ENCODE measurements around the gene TRIM7. TPM values are rescaled to one million over a fixed set of nuclear protein-coding genes. Genes with fewer than 3 reads are reported as not detected.
"Not testable (repeated sequence)": the region's sequence is repeated elsewhere in the genome, so short reads cannot be mapped to it uniquely, and the experiment has no call there.

Gene TRIM7
- total RNA-seq, 1 donor from 2014 or later: 3.0 TPM

DNA sequence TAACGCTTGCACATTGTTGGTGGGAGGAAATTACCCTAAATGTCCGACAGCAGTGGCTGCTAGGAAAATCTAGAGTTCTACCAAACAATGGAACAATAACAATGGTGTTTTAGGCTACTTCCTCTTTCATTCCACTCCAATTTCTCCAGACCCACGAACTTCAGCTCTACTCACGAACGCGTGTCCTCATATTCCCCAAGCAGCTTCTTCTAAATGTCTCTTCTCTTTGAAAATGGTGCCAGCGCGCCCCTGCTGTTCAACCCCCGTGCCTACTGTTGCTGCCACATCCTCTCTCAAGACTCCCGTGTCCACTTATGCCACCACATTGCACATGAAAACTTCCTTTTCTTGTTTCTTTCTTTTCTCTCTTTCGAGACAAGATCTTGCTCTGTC, 32.0 kb downstream of the TRIM7 start:
- DNase-seq (ENCODE audit: low spot score): no peak

DNA sequence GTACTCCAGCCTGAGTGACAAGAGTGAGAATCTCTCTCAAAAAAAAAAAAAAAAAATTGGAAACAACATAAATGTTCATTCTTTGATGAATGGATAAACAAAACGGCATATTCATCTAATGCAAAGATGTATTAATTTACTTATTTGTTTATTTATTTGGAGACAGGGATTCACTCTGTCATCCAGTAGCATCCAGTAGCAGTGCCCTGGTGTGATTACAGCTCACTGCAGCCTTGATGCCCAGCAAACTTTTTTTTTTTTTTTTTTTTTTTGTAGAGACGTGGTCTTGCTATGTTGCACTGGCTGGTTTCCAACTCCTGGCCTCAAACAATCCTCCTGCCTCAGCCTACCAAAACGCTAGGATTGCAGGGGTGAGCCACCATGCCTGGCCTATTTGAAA, 33.2 kb downstream of the TRIM7 start:
- DNase-seq (ENCODE audit: low spot score): no peak

DNA sequence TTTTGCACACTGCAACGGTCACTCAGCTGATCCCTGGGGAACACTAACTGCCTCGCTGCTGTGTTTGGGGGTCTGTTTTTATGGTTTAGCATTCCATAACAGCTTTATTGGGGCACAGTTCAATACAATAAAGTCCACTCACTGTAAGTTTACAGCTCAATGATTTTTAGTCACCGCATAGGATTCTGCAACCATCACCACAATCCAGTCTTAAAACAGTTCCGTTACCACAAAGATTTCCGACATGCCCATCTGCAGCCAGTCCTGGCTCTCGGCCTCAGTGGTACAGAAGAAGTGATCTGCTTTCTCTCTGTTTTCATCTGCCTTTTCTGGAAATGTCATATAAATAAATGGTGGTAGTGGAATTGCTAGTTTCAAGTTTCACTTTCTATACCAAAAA, 34.0 kb downstream of the TRIM7 start:
- DNase-seq (ENCODE audit: low spot score): no peak

DNA sequence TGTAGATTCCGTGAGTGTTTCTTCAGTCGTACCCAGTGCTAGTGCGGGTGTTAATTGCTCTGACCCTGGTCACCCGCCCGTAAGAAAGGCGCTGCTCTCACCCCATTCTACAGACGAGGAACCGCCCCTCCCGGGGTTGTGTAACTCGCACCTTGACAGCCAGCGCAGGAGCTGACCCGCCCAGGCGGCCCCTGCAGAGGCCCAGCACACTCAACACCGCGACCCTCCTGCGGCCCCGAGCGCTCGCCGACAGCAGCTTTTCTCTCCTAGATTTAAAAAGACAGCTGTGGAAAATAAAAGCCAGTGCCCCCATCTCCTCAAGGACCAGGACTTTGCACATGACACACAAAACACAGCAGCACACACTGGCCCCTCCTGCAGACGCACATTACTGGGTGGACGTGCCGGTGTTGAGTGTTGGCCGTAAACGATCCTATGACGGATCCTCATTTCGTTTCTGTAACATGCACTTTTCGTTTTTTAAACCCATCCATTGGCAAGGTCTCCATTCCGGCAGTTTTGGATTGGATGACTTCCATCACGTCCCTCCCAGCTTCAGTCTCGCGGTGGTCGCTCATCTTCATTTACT, 34.7 kb downstream of the TRIM7 start:
- DNase-seq (ENCODE audit: low spot score): no peak

DNA sequence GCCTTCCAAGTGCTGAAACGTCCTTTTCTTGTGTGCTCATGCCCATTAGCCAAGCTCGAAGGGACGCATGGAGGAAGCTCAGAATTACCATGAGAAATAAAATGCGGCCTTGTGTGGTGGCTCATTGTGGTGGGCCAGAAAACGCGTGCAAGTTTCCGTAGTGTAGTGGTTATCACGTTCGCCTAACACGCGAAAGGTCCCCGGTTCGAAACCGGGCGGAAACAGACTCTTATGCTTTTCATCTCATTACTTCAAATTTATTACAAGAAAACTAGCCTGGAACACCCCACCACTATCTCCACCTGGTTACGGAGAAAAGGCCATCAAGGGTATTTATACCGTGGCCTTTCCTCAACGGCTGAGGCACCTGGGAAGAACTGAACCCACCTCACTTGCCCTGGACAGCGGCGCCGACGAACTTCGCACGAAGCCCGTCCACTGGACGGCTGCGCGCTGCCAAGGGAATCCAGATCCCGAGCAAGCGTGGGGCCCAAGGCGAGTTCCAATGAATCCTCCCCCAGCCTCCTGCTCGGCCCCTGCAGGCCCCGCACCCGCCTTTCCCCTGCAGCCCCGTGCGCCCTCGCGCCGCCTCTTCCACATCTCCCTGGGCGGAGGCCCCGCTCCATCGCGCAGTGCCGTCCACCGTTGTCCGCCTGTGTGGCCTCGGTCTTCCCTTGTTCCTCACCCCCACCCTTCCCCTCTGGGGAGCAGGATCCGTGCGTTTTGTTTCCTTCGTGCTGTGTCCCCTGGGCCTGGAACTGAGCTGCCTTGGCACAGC, 35.3 kb downstream of the TRIM7 start:
- DNase-seq (ENCODE audit: low spot score): not testable (repeated sequence)

DNA sequence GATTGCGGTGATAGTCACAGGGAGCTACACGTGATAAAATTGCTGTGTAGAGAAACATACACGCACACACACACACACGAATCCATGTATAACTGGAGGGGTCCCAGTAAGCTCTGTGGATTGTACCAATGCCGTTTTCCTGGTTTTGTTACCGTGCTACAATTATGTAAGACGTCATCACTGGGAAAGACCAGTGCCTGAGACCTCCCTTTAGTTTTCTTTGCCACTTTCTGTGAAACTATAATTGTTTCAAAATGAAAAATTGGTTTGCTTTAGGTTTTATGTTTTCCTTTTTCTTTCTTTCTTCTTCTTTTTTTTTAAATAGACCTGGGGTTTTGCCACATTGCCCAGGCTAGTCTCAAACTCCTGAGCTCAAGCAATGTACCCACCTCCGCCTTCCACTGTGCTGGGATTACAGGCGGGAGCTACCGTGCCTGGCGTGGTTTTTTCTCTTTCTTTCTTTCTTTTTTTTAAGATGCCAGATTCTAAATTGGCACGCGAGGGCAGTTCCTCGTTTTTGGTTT, 36.3 kb downstream of the TRIM7 start:
- DNase-seq (ENCODE audit: low spot score): no peak

DNA sequence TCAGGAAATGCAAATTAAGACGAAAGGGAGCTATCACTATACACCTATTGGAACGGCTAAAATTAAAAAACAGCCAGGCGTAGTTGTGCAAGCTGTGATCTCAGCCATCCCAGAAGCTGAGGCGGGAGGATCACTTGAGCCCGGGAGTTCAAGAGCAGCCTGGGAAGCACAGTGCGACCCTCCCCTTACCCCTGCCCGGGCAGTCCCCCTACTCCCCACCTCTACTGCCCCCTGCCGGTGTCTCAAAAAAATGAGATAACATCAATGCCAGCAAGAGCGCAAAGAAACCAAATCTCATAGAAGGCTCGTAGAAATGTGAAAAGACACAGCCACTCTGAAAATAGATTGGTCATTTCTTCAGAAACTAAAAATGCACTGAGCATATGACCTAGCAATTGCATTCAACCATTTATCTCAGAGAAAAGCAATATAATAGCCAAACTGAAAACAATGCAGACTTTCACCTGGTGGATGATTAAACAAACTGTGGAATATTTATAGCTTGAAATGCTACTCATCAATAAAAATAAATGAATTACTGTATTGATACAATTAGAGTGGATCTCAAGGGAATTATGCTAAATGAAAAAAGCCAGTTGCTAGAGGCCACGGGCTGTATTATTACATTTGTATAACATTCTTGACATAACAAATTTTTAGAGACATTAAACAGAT, 37.0 kb downstream of the TRIM7 start:
- no peak for DNase-seq (ENCODE audit: low spot score)

DNA sequence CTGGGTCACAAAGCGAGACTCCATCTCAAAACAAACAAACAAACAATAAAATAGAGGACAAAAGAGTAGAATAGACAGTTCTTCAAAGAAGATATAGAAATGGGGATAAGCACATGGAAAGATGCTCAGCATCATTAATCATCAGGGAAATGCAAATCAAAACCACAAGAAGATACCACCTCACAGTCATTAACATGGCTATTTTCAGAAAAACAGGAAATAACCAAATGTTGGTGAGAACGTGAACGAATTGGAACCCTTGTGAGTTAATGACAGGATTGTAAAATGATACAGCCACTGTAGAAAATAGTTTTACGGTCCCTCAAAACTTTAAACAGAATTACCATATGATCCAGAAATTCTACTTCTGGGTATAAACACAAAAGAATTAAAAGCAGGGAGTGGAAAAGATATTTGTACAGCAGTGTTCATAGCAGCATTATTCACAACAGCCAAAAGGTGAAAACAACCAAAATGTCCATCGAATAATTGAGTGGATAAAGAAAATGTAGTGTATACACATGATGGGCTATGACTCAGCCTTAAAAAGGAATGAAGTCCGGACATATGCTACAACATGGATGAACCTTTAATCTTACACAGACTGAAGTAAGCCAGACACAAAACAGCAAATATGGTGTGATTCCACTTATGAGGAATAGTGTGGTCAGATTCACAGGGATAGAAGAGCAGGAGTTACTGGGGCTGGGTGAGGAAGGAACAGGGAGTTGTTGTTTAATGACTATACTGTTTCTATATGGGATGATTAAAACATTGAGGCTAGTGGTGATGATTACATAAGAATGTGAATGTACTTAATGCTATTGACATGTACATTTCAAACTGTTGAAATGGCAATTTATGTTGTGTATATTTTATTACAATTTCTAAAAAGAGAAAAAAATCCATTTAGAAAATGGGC, 37.9 kb downstream of the TRIM7 start:
- no peak for DNase-seq (ENCODE audit: low spot score)

DNA sequence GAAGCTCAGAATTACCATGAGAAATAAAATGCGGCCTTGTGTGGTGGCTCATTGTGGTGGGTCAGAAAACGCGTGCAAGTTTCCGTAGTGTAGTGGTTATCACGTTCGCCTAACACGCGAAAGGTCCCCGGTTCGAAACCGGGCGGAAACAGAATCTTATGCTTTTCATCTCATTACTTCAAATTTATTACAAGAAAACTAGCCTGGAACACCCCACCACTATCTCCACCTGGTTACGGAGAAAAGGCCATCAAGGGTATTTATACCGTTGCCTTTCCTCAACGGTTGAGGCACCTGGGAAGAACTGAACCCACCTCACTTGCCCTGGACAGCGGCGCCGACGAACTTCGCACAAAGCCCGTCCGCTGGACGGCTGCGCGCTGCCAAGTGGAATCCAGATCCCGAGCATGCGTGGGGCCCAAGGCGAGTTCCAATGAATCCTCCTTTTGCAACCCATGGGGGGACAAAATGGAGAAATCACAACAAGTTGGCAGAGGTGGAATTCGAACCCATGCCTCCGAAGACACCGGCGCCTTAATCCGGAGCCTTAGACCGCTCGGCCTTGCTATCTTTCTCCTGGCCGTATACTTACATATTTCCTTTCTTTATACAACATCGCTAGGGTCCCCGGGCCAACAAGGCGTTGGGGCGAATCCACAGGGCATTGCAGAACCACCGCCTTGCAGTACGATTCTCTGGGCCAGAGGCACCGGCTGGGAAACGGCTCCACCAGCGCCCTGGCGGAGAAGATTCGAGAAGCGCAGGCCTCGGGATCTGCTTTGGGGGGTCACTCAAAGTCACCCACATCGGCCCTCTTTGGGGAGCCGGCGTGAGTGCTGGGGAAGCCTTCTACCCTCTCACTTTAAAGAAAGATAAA, 40.7 kb downstream of the TRIM7 start:
- DNase-seq (ENCODE audit: low spot score): no peak

DNA sequence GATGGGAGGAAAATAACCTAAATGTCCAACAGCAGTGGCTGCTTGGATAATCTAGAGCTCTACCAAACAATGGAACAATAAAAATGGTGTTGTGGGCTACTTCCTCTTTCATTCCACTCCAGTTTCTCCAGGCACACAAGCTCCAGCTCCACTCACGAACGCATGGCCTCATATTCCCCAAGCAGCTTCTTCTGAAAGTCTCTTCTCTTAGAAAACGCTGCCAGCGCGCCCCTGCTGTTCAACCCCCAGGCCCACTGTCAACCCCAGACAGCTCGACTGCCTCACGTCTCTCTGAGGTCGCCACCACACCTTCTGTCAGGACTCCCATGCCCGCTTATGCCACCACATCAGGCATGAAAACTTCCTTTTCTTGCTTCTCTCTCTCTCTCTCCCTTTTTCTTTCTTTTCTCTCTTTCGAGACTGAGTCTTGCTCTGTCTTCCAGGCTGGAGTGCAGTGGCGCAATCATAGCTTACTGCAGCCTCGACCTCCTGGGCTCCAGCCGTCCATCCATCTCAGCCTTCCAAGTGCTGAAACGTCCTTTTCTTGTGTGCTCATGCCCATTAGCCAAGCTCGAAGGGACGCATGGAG, 41.4 kb downstream of the TRIM7 start:
- DNase-seq (ENCODE audit: low spot score): no peak

DNA sequence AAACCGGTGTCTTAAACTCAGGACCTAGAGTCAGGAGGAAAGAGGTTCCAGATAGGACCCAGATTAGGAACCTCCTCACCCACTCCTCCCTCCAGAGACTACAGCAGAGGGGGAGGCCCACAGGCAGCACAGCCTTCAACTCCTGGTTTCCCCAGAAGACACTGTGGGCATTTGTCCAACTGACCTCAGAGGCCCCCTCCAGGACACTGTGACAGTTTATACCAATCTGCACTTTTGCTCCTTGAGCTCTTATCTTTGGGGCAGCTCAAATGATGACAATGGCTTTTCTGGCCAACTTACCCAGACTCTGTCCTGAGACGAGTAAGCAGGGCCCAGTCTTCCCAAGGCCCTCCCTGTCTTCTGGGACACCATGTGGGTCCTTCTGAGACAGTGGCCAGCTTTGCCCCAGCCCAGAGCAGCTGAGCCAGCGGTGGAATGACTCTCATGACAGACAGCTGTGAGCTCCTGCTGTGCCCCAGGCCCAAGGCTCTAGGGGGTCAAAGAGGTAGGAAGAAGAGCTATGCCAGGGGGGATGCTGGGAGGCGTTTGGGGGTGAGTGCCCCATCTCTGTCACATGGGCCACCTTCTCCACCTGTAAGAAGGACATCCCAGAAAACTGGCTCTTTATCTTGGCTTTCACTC, 43.3 kb downstream of the TRIM7 start:
- DNase-seq (ENCODE audit: low spot score): no peak

DNA sequence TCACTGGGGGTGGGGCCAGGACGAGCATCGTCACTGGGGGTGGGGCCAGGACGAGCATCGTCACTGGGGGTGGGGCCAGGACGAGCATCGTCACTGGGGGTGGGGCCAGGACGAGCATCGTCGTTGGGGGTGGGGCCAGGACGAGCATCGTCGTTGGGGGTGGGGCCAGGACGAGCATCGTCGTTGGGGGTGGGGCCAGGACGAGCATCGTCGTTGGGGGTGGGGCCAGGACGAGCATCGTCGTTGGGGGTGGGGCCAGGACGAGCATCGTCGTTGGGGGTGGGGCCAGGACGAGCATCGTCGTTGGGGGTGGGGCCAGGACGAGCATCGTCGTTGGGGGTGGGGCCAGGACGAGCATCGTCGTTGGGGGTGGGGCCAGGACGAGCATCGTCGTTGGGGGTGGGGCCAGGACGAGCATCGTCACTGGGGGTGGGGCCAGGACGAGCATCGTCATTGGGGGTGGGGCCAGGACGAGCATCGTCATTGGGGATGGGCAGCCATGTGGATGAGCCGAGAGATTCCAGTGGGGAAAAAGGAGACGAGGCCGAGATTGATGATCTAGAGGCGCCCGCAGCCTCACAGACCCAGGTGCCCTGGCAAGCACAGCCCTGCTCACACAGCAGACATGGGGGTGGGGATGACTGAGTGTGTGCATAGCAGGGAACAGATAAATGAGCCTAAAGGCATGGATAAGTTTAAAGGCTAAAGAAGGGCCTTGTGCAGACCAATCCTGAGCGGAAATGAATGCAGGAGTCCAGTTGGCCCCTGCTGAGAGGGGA, 44.1 kb downstream of the TRIM7 start:
- DNase-seq (ENCODE audit: low spot score): not testable (repeated sequence)

DNA sequence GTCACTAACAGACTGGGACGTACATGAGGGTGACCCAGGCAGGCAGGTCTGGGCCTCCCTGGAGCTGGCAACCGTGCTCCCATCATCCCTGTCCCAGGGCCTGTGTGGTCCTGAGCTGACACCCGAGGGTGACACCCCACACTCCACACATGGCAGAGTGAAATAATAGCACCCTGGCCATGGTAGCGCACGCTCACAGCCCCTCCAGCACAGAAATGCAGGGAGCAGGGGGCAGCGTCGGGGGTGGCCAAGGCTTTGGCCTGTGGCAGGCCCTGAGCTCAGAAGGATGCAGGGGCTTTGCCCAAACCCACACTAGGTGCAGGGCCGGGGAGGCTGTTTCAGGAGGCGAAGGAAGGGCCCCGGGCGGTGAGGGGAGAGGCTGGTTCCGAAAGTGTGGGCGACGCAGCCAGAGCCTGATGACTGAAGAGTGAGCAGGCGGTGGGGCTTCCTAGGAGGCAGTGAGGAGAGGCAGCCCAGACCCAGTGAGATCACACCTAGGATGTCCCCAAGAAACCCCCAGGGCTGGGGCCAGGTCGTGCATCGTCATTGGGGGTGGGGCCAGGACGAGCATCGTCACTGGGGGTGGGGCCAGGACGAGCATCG, 44.7 kb downstream of the TRIM7 start:
- no peak for DNase-seq (ENCODE audit: low spot score)

DNA sequence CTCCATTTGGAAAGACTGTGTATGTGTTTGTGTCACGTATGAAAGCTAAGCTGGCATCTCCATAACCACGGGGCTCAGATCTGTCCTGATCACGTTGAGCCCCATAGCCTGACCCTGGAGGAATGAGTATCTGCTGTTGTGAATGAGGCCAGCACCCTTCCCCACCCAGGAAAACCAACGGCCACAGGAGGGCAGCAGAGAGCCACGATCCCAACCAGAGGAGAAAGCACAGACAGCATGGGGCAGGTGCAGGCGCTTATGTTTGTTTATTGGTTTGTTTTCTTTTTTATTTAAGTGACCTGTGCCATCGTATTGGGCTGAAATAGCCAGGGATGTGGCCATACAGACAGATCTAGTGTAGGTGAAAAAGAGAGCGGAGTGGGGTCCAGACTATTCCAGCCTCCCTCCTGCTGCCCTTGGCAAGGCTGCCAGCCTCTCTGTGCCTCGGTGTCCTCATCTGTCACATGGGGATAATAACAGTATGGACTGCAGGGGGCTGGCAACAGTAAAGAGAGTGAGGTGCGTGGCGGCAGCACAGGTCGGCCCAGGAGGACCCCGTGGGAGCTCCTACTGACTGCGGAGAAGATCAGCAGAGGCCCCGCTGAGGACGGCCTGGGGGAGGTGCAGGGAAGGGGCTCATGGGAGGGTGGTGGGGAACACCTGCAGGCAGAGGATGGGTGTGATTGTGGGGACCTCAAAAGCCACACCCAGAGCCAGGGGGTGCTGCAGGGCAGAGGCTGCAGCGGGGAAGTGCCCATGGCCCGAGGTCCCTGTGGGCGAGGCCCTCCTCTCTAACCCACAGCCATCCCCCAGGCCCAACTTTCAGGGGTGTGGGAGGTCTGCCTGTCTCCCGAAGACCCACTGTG, 45.5 kb downstream of the TRIM7 start:
- peak; percentile 91 for DNase-seq (ENCODE audit: low spot score)

DNA sequence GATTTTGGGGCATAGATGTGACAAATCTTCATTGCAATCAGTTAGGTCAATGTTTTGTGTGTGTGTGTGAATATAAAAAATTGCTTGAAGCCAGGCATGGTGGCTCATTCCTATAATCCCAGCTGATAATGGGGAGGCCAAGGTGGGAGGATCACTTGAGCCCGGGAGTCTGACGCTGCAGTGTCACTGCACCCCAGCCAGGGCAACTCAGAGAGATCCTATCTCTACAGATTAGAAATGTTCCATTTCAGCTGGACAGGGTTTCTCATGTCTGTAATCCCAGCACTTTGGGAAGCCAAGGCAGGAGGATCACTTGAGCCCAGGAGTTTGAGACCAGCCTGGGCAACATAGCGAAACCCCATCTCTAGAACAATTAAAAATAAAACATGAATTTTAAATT, 46.1 kb downstream of the TRIM7 start:
- no peak for DNase-seq (ENCODE audit: low spot score)

DNA sequence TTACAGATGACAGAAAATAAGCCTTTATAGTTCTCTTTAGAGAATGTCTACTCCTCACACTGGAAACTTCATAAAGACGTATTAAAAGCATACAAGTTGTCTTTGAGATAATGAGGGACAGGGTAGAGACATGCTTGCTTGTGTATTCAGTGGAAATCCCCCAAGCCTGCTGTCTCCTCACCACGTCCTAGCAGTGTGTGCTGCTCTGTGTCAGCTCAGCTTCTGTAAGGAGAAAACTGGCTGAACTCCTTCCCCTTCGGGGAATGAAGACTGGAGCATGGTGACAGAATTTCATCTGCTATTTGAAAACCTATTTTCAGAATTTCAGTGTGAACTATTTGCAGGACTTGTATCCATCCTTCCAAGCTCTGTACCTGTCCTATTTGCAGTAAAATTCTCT, 48.2 kb downstream of the TRIM7 start:
- DNase-seq (ENCODE audit: low spot score): no peak

DNA sequence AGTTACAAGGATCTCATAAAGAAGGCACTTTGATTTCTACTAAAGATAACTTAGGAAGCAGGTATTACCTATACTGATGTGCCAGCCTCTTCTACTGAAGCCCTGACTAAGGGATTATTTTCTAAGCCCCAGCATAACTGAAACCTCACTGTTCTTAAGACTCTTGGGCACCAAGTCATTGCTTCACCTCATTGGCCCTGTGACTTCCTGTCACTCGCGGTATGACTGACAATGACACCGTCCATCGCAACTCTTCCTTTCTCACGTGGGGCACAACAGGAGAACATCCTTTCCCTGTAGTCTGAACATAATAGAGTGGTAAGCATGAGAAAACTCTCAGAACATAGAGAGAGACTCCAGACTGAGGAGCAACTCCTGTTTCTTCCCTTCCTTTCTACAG, 51.2 kb downstream of the TRIM7 start:
- DNase-seq (ENCODE audit: low spot score): no peak

DNA sequence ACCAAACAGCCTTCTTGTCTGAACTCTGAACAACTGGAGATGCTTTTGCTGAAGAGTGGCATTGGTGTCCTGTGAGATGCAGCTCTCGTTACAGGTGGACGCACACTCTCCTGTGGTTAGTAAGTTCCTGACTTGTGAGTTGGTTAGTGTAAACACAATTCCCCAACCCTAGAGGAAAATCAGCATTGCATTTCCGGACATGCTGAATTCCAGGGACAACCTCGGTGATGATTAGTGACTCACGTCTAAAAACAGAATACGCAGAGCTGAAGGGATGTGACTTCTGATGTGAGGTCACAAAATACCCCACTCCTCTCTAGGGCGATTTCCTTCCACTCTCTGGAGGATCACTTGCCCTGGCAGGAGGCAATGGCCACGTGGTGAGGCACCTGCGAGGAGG, 52.6 kb downstream of the TRIM7 start:
- no peak for DNase-seq (ENCODE audit: low spot score)

All from ureter (tissue), 1 donor.